Measurements from ENCODE around the gene MCC. TPM values are rescaled to one million over a fixed set of nuclear protein-coding genes. Genes with fewer than 3 reads are reported as not detected.

MCC gene
- total RNA-seq, 3 donors from 2014 or later = 24.3 to 46.5 (median 29.4) TPM

DNA sequence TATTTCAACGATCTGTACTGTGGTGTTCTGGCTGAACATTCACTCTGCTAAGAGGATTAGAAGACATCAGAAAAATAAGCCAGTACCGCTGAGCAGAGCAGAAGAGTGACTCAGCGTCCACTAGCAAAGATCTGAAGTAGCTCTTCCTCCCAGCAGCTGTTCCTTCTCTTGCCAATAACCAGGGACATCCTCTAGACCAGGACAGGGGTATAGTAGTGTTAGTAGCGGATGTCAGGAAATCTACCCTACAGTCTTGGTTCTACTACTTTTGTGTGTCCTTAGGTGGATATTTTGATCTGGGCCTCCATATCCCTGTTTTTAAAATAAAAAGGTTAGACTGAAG is 157.1 kb downstream of the MCC start:
- Histone ChIP-seq H3K36me3 (no peaks in the 10 kb centered on the region), H3K27me3 (no peaks in the 10 kb centered on the region), H3K9me3 (no peaks in the 10 kb centered on the region), H3K4me3 (no peak overlapping the region), H3K4me1 (no peaks in the 10 kb centered on the region), H3K27ac (peak overlapping the region in 1 of 2 donors; percentile 23)
- no peak for DNase-seq (ENCODE audit: low spot score in 2 of 2)
- no peak for TF ChIP-seq POLR2AphosphoS5 (IDR thresholded peaks at IDR 0.05)
- TF ChIP-seq POLR2A (IDR thresholded peaks at IDR 0.05) = no peak
- no peak for TF ChIP-seq CTCF (IDR thresholded peaks at IDR 0.05)
- intact Hi-C loops (cut with DNase I; ENCODE audit: low total_unique reads) = no loop called here

DNA sequence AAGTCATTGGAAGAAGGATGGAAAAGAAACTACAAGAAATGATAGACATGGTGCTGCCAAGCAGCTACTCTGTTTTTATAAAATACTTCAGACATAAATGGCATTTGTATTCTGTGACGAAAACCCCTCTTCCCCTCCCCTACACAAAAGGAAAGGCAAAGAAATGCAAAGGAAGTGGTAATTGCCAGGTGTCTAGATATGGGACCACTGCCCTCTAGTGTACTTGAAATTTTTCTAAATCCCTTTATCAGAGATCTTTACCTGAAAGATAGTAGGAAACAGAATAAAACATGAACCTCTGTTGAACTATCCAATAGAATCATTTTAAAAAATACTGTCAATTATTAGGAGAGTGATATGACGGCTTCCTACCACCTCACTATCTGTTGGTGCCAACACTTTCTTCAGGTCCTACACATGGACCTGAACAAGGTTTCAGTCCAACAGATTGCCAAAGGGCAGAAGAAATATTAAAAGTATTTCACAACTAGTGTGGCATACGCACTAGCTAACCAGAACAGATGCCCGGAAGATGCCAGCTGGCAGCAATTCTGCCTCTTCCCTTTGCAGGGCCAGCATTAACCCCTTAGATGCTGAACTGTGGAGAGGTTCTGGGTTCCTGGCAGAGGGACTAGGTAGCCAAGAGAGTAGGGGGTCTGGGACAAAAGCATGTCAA is 157.6 kb downstream of the MCC start:
- no peak overlapping the region for H3K4me3 ChIP-seq
- H3K9me3 ChIP-seq = no peaks in the 10 kb centered on the region
- H3K27me3 ChIP-seq = no peaks in the 10 kb centered on the region
- peak overlapping the region in 1 of 2 donors; percentile 23 for H3K27ac ChIP-seq
- no peaks in the 10 kb centered on the region for H3K36me3 ChIP-seq
- intact Hi-C loops (cut with DNase I; ENCODE audit: low total_unique reads) = no loop called here
- DNase-seq (ENCODE audit: low spot score in 2 of 2) = peak; percentile 52 to 61
- TF ChIP-seq POLR2A (IDR thresholded peaks at IDR 0.05) (no peak), CTCF (IDR thresholded peaks at IDR 0.05) (peak in 1 of 3 donors; percentile 29), POLR2AphosphoS5 (IDR thresholded peaks at IDR 0.05) (peak in 1 of 3 donors; percentile 27)
- H3K4me1 ChIP-seq = no peaks in the 10 kb centered on the region

- DNase-seq (ENCODE audit: low spot score in 2 of 2) = no peak
- no peaks in the 10 kb centered on the region for H3K4me1 ChIP-seq
- intact Hi-C loops (cut with DNase I; ENCODE audit: low total_unique reads) = no loop called here
- TF ChIP-seq POLR2A (IDR thresholded peaks at IDR 0.05) (no peak), CTCF (IDR thresholded peaks at IDR 0.05) (no peak), POLR2AphosphoS5 (IDR thresholded peaks at IDR 0.05) (no peak)
- H3K27ac ChIP-seq = no peak overlapping the region
- no peaks in the 10 kb centered on the region for H3K36me3 ChIP-seq
- no peak overlapping the region for H3K4me3 ChIP-seq
- no peaks in the 10 kb centered on the region for H3K9me3 ChIP-seq
- H3K27me3 ChIP-seq = no peaks in the 10 kb centered on the region
Measured at GRCh38 chr5:113329981-113330380, 158.3 kb downstream of the MCC start.

DNA sequence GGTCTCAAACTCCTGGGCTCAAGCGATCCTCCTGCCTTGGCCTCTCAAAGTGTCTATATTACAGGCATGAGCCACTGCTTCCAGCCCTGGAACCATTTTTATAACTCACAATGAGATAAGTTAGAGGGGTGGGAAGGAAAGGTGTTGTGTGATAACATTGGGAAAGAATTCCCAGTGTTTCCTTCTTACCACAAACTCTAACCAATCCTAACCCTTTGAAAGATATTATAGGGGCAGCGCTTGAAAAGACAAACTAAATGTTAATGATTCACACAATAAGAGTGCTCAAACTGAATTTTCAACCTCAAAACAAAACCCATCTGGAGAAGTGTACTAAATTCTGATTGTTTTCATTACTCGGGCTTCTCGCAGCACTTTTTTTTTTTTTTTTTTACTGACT is 163.2 kb downstream of the MCC start:
- Histone ChIP-seq H3K27me3 (no peaks in the 10 kb centered on the region), H3K4me3 (no peak overlapping the region), H3K9me3 (no peaks in the 10 kb centered on the region), H3K36me3 (no peaks in the 10 kb centered on the region), H3K27ac (no peak overlapping the region), H3K4me1 (no peaks in the 10 kb centered on the region)
- TF ChIP-seq CTCF (IDR thresholded peaks at IDR 0.05) (no peak), POLR2A (IDR thresholded peaks at IDR 0.05) (no peak), POLR2AphosphoS5 (IDR thresholded peaks at IDR 0.05) (no peak)
- intact Hi-C loops (cut with DNase I; ENCODE audit: low total_unique reads) = no loop called here
- no peak for DNase-seq (ENCODE audit: low spot score in 2 of 2)

DNA sequence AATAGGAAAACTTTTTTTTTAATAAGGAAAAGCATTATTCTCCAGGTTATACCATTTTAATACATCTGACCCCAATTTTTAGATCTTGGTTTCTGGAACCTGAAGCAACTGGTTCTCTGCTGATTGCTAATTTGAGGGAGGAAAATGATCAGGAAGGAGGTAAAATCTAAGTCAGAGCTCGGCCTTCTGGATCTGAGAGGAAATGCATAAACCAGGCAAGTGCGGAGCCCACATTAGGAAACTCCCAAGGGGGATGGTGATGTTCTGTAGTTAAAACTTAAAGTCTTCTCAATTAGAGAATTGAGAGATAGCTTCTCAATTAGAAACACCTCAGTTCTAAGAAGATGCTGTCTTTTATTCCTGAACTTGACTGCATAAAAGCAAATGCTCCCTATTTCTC is 167.0 kb downstream of the MCC start:
- TF ChIP-seq POLR2AphosphoS5 (IDR thresholded peaks at IDR 0.05) = no peak
- TF ChIP-seq POLR2A (IDR thresholded peaks at IDR 0.05) = no peak
- TF ChIP-seq CTCF (IDR thresholded peaks at IDR 0.05) = no peak
- DNase-seq (ENCODE audit: low spot score in 2 of 2) = no peak
- no peaks in the 10 kb centered on the region for H3K36me3 ChIP-seq
- H3K4me3 ChIP-seq = no peak overlapping the region
- no peaks in the 10 kb centered on the region for H3K27me3 ChIP-seq
- H3K4me1 ChIP-seq = no peaks in the 10 kb centered on the region
- intact Hi-C loops (cut with DNase I; ENCODE audit: low total_unique reads) = no loop called here
- no peaks in the 10 kb centered on the region for H3K9me3 ChIP-seq
- H3K27ac ChIP-seq = no peak overlapping the region

Data from breast epithelium (tissue), 4 donors.